NB4 (cell line): Measurements from ENCODE around the gene MARK2.

ENCODE experiments used
- DNase-seq: peaks from one replicate; pipeline ENCODE4 v3.0.0; 2010; ENCODE audit warnings: low read depth
- H3K4me3 ChIP-seq: one replicate; pipeline ENCODE4 v1.5.1; 2011; ENCODE audit warnings: mild to moderate bottlenecking, low read depth, low read length, moderate library complexity
- MAX ChIP-seq: IDR thresholded peaks from 2 replicates; pipeline ENCODE4 v1.6.1; 2011; ENCODE audit warnings: low read depth, low read length
- MYC ChIP-seq: IDR thresholded peaks from 2 replicates; pipeline ENCODE4 v1.6.1; 2011; ENCODE audit warnings: low read depth, low read length
- POLR2A ChIP-seq: IDR thresholded peaks from 2 replicates; pipeline ENCODE4 v1.6.1; 2011; ENCODE audit warnings: mild to moderate bottlenecking; ENCODE audit not compliant: insufficient read length; ENCODE audit errors: extremely low read depth
- TF ChIP-seq, protein P1 (sequence below): IDR thresholded peaks from one replicate; pipeline ENCODE4 v1.5.1; 2012; ENCODE audit warnings: low read depth, low read length

MARK2 gene

GRCh38 chr11:63813563-63814382, 25.1 kb upstream of the MARK2 start:
- TF ChIP-seq MAX (peak; percentile 66), POLR2A (peak; percentile 21), MYC (peak; percentile 30)
- TF ChIP-seq, protein P1, sequence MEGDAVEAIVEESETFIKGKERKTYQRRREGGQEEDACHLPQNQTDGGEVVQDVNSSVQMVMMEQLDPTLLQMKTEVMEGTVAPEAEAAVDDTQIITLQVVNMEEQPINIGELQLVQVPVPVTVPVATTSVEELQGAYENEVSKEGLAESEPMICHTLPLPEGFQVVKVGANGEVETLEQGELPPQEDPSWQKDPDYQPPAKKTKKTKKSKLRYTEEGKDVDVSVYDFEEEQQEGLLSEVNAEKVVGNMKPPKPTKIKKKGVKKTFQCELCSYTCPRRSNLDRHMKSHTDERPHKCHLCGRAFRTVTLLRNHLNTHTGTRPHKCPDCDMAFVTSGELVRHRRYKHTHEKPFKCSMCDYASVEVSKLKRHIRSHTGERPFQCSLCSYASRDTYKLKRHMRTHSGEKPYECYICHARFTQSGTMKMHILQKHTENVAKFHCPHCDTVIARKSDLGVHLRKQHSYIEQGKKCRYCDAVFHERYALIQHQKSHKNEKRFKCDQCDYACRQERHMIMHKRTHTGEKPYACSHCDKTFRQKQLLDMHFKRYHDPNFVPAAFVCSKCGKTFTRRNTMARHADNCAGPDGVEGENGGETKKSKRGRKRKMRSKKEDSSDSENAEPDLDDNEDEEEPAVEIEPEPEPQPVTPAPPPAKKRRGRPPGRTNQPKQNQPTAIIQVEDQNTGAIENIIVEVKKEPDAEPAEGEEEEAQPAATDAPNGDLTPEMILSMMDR, result no peak
- H3K4me3 ChIP-seq, result peak overlapping the region; percentile 86
- peak; percentile 85 for DNase-seq

GRCh38 chr11:63814383-63814736, 24.6 kb upstream of the MARK2 start:
- peak overlapping the region; percentile 86 for H3K4me3 ChIP-seq
- peak; percentile 33 for DNase-seq
- TF ChIP-seq MYC (no peak), MAX (no peak), POLR2A (no peak)
- TF ChIP-seq, protein P1, result no peak

- DNase-seq, result no peak
- no peak overlapping the region for H3K4me3 ChIP-seq
These were observed 22.7 kb upstream of the MARK2 start for GRCh38 chr11:63816166-63816565.

DNA sequence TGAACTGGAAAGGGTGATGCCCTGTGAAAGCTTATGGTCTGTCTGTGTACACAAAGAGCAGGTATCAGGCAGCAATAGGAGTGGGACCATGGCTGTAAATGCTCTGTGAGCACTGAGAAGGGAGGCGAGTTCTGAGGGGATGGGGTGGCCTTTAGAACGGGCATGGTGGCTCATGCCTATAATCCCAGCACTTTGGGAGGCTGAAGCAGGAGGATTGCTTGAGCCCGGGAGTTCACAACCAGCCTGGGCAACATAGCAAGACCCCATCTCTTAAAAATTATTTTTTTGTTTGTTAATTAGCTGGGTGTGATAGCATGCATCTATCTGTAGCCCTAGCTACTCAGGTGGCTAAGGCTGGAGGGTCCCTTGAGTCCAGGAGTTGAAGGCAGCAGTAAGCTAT, 22.2 kb upstream of the MARK2 start:
- H3K4me3 ChIP-seq, result peak overlapping the region; percentile 4
- no peak for TF ChIP-seq POLR2A
- TF ChIP-seq MAX, result no peak
- TF ChIP-seq MYC, result no peak
- TF ChIP-seq, protein P1, result no peak
- DNase-seq, result no peak

More at GRCh38 chr11:63816166-63816565, 22.7 kb upstream of the MARK2 start:
- TF ChIP-seq, protein P1, result no peak
- TF ChIP-seq POLR2A (no peak), MAX (no peak), MYC (no peak)

- DNase-seq, result no peak
- H3K4me3 ChIP-seq, result no peak overlapping the region
- TF ChIP-seq, protein P1, result no peak
- TF ChIP-seq MYC (no peak), MAX (no peak), POLR2A (no peak)
These were observed 21.0 kb upstream of the MARK2 start for GRCh38 chr11:63817758-63818498.
